CD4-positive, alpha-beta T cell (primary cell): ENCODE measurements around the gene EHD4. TPM values are rescaled to one million over a fixed set of nuclear protein-coding genes. Genes with fewer than 3 reads are reported as not detected.

Experiments used
- ATAC-seq: fragments of 200-7000 bp; cut with Tn5 transposase; one replicate; pipeline ENCODE4 v1.10.0; 2022; ENCODE audit warnings: mild to moderate bottlenecking; ENCODE audit not compliant: poor library complexity
- CTCF ChIA-PET: fragments of 350-600 bp; sonication (Branson Sonifier 250); formaldehyde crosslinking; loops from one replicate; lab custom pipeline; 2021; ENCODE audit warnings: antibody characterized with exemption, inconsistent platforms; lab: Charles Lee
- POLR2A ChIA-PET: fragments of 350-600 bp; sonication (Branson Sonifier 250); formaldehyde crosslinking; loops from one replicate; lab custom pipeline; 2021; ENCODE audit warnings: antibody characterized with exemption, inconsistent platforms; lab: Charles Lee
- DNase-seq, 14 experiments: peaks; one replicate each; pipeline ENCODE4 v3.0.0-alpha.2; 2013 to 2020; ENCODE audit warnings: mixed read lengths in 2 of 14
- H3K27ac ChIP-seq, 2 donors: one replicate each; pipeline versions ENCODE4 v1.5.1 to v1.7.0; 2013; ENCODE audit warnings: low read length in 2 of 2, low read depth in 1 of 2, mild to moderate bottlenecking in 1 of 2
- H3K27me3 ChIP-seq, 2 experiments: 1 replicate in 1 of 2; 2 replicates in 1 of 2; pipeline versions ENCODE4 v1.6.1 to v1.7.0; 2013; ENCODE audit warnings: low read length in 2 of 2, control low read depth in 1 of 2, mild to moderate bottlenecking in 1 of 2, moderate library complexity in 1 of 2; ENCODE audit not compliant: insufficient read depth in 2 of 2, control insufficient read depth in 1 of 2
- H3K36me3 ChIP-seq: one replicate; pipeline ENCODE4 v1.6.1; 2013; ENCODE audit warnings: low read length, control low read depth; ENCODE audit not compliant: insufficient read depth
- H3K4me1 ChIP-seq: one replicate; pipeline ENCODE4 v1.6.1; 2013; ENCODE audit warnings: low read length, control low read depth; ENCODE audit not compliant: insufficient read depth
- H3K4me3 ChIP-seq: one replicate; pipeline ENCODE4 v1.5.1; 2013; ENCODE audit warnings: mild to moderate bottlenecking, low read length, moderate library complexity
- H3K9me3 ChIP-seq, 2 experiments: 1 replicate in 1 of 2; 2 replicates in 1 of 2; pipeline versions ENCODE4 v1.6.1 to v1.7.0; 2013; ENCODE audit warnings: low read length in 2 of 2, mild to moderate bottlenecking in 2 of 2, control low read depth in 1 of 2, moderate library complexity in 1 of 2; ENCODE audit not compliant: control insufficient read depth in 1 of 2, insufficient read depth in 1 of 2
- H3K27ac Mint-ChIP-seq: one replicate; pipeline ENCODE4 v1.8.0; 2020; ENCODE audit warnings: mixed read lengths
- H3K27me3 Mint-ChIP-seq: one replicate; pipeline ENCODE4 v1.8.0; 2021; ENCODE audit warnings: mixed read lengths
- H3K36me3 Mint-ChIP-seq: one replicate; pipeline ENCODE4 v1.8.0; 2021; ENCODE audit warnings: low read depth, mixed read lengths
- H3K4me1 Mint-ChIP-seq: one replicate; pipeline ENCODE4 v1.8.0; 2021; ENCODE audit warnings: low read depth, mixed read lengths
- H3K4me3 Mint-ChIP-seq: one replicate; pipeline ENCODE4 v1.8.0; 2020; ENCODE audit warnings: mild to moderate bottlenecking, mixed read lengths
- H3K9me3 Mint-ChIP-seq: one replicate; pipeline ENCODE4 v1.8.0; 2020; ENCODE audit warnings: mixed read lengths
- CTCF ChIP-seq: fragments of 200-600 bp; IDR thresholded peaks from one replicate; pipeline ENCODE4 v1.8.0; 2022; ENCODE audit warnings: antibody characterized with exemption, mild to moderate bottlenecking
- intact Hi-C, 2 experiments: fragments of 100-400 bp; cut with DNase I in 1 of 2; cut with micrococcal nuclease in 1 of 2; formaldehyde crosslinking; loops; one replicate each; pipeline versions ENCODE4 v1.15.1 to v1.9.0; 2023 to 2025; cut with DNase I, micrococcal nuclease
- total RNA-seq, 174 experiments: library from RNA in 2 of 174; stranded (reverse) in 2 of 174; gene quantifications; one replicate each; pipeline ENCODE4 v1.2.3 and lab custom pipeline; 2021 to 2026

EHD4 gene
- total RNA-seq, 2 experiments from 2014 or later, result 39.8 to 40.5 TPM

- H3K36me3 Mint-ChIP-seq, result no peaks in the 10 kb centered on the region
- ATAC-seq, result no peak
- H3K4me3 ChIP-seq, result no peak overlapping the region
- no peaks in the 10 kb centered on the region for H3K9me3 Mint-ChIP-seq
- TF ChIP-seq CTCF, result no peak
- H3K27me3 ChIP-seq, result peaks cover 0 to 12% of the 10 kb centered on the region in 2 experiments
- H3K4me1 Mint-ChIP-seq, result peaks cover 20% of the 10 kb centered on the region
- H3K9me3 ChIP-seq, result peaks cover 0 to 6% of the 10 kb centered on the region in 2 experiments
- peaks cover 11% of the 10 kb centered on the region for H3K27me3 Mint-ChIP-seq
- no peak overlapping the region for H3K4me3 Mint-ChIP-seq
- no peak for DNase-seq
- H3K27ac ChIP-seq, result no peak overlapping the region
- H3K27ac Mint-ChIP-seq, result no peak overlapping the region
- H3K36me3 ChIP-seq, result no peaks in the 10 kb centered on the region
- ChIA-PET CTCF (interaction anchor here (1.4 kb wide), 1 partner anchor 19 kb away, joined by 3 read pairs; no protein-coding TSS in a partner anchor), POLR2A (no interaction called here)
- H3K4me1 ChIP-seq, result peaks cover 32% of the 10 kb centered on the region
- intact Hi-C loops, result no loop called here
Observed at GRCh38 chr15:41885841-41886240, 86.5 kb downstream of the EHD4 start.

- H3K27ac Mint-ChIP-seq, result no peak overlapping the region
- H3K27me3 Mint-ChIP-seq, result peaks cover 15% of the 10 kb centered on the region
- TF ChIP-seq CTCF, result no peak
- ATAC-seq, result no peak
- CTCF ChIA-PET, result no interaction called here
- Histone ChIP-seq H3K9me3 (peaks cover 0 to 6% of the 10 kb centered on the region in 2 experiments), H3K36me3 (no peaks in the 10 kb centered on the region), H3K27me3 (peaks cover 0 to 12% of the 10 kb centered on the region in 2 experiments), H3K4me1 (peaks cover 32% of the 10 kb centered on the region), H3K4me3 (no peak overlapping the region), H3K27ac (no peak overlapping the region)
- peaks cover 20% of the 10 kb centered on the region for H3K4me1 Mint-ChIP-seq
- POLR2A ChIA-PET, result no interaction called here
- no peak overlapping the region for H3K4me3 Mint-ChIP-seq
- H3K36me3 Mint-ChIP-seq, result no peaks in the 10 kb centered on the region
- no peaks in the 10 kb centered on the region for H3K9me3 Mint-ChIP-seq
- DNase-seq, result no peak
- intact Hi-C loops, result no loop called here
Observed at GRCh38 chr15:41885321-41885720, 87.0 kb downstream of the EHD4 start.

- POLR2A ChIA-PET, result no interaction called here
- no peaks in the 10 kb centered on the region for H3K9me3 Mint-ChIP-seq
- Histone ChIP-seq H3K9me3 (peaks cover 0 to 6% of the 10 kb centered on the region in 2 experiments), H3K27me3 (peaks cover 0 to 12% of the 10 kb centered on the region in 2 experiments), H3K27ac (no peak overlapping the region), H3K4me1 (peaks cover 30% of the 10 kb centered on the region), H3K36me3 (no peaks in the 10 kb centered on the region), H3K4me3 (no peak overlapping the region)
- no peak overlapping the region for H3K4me3 Mint-ChIP-seq
- H3K27ac Mint-ChIP-seq, result no peak overlapping the region
- intact Hi-C loops, result no loop called here
- DNase-seq, result no peak
- H3K4me1 Mint-ChIP-seq, result peaks cover 19% of the 10 kb centered on the region
- H3K36me3 Mint-ChIP-seq, result no peaks in the 10 kb centered on the region
- no peak for TF ChIP-seq CTCF
- no peak for ATAC-seq
- peaks cover 15% of the 10 kb centered on the region for H3K27me3 Mint-ChIP-seq
- CTCF ChIA-PET, result no interaction called here
Observed at GRCh38 chr15:41884458-41884857, 87.9 kb downstream of the EHD4 start.
